ENCODE results near the gene FAM227B.

- TF ChIP-seq, protein P1, sequence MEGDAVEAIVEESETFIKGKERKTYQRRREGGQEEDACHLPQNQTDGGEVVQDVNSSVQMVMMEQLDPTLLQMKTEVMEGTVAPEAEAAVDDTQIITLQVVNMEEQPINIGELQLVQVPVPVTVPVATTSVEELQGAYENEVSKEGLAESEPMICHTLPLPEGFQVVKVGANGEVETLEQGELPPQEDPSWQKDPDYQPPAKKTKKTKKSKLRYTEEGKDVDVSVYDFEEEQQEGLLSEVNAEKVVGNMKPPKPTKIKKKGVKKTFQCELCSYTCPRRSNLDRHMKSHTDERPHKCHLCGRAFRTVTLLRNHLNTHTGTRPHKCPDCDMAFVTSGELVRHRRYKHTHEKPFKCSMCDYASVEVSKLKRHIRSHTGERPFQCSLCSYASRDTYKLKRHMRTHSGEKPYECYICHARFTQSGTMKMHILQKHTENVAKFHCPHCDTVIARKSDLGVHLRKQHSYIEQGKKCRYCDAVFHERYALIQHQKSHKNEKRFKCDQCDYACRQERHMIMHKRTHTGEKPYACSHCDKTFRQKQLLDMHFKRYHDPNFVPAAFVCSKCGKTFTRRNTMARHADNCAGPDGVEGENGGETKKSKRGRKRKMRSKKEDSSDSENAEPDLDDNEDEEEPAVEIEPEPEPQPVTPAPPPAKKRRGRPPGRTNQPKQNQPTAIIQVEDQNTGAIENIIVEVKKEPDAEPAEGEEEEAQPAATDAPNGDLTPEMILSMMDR (IDR thresholded peaks at IDR 0.05): no peak
- TF ChIP-seq POLR2A (IDR thresholded peaks at IDR 0.05) (no peak), POLR2AphosphoS5 (IDR thresholded peaks at IDR 0.05; ENCODE audit: insufficient read depth in 1 of 2, low read depth in 1 of 2) (no peak)
Measured at GRCh38 chr15:49306551-49306950, 314.1 kb downstream of the FAM227B start.

Data from vagina (tissue), 2 donors.